GM19463 (cell line): Measurements from ENCODE around the gene SLC25A21.
"Not testable (repeated sequence)": the region's sequence is repeated elsewhere in the genome, so short reads cannot be mapped to it uniquely, and the experiment has no call there.

Experiments
- ATAC-seq: cut with Tn5 transposase; IDR thresholded peaks from one replicate; pipeline ENCODE4 v1.9.1; 2021; ENCODE audit warnings: mild to moderate bottlenecking, moderate library complexity; ENCODE audit not compliant: unreplicated experiment

SLC25A21 gene

DNA sequence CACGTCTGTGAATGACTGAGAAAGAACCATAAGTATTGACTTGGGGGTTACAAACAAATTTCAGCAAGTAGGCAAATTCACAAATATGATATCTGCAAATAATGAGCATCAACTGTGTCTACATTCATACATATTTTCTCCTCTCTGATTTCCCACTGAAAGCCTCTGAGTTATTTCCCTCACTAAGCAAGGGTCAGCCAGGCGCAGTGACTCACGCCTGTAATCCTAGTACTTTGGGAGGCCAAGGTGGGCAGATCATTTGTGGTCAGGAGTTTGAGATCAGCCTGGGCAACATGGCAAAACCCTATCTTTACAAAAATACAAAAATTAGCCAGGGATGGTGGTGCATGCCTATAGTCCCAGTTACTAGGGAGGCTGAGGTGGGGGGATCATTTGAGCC, 80.8 kb downstream of the SLC25A21 start:
- ATAC-seq, result no peak

DNA sequence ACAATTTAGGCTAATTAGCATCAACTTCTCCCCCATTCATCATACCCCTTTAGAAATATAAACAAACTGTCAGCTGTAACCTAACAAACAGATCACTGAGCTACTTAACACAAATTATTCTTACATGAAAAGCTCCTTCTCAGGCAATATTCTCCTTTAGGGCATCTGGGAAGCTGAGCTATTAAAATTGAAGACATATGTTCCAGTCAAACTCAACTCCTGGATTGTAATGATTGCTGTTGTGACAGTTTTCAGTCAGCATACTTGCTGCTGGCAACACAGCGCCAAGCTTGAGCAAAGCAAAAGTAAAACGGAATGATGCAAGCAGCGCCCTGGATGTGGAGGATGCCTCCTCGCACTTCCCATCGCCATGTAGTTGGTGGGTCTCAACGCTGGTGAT, 82.4 kb downstream of the SLC25A21 start:
- ATAC-seq, result no peak

DNA sequence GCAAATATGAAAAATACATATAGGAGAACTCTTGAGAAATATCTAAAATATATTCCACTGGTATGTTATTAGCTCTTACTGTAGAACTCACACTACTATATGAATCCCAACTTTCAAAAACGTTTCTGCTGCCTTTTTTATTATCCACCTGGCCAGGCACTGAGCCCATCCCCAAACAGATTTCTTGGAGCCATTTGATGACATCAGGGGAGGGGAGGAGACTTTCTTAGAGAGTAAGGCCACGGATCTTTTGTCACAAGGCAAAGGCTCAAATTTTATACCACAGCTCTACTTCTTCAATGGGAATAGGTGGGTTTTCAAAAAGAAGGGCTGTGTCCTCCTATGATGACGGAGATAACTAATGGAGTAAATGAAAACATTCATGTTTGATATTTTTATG, 83.0 kb downstream of the SLC25A21 start:
- no peak for ATAC-seq

- ATAC-seq, result no peak
Observed at GRCh38 chr14:37088356-37089215, 83.8 kb downstream of the SLC25A21 start.

- ATAC-seq, result no peak
Observed at GRCh38 chr14:37087520-37087919, 84.9 kb downstream of the SLC25A21 start.

GRCh38 chr14:37083599-37083998, 88.8 kb downstream of the SLC25A21 start:
- no peak for ATAC-seq

- ATAC-seq, result no peak
Observed at GRCh38 chr14:37082449-37082848, 90.0 kb downstream of the SLC25A21 start.

- ATAC-seq, result no peak
Observed at GRCh38 chr14:37081856-37082255, 90.5 kb downstream of the SLC25A21 start.

DNA sequence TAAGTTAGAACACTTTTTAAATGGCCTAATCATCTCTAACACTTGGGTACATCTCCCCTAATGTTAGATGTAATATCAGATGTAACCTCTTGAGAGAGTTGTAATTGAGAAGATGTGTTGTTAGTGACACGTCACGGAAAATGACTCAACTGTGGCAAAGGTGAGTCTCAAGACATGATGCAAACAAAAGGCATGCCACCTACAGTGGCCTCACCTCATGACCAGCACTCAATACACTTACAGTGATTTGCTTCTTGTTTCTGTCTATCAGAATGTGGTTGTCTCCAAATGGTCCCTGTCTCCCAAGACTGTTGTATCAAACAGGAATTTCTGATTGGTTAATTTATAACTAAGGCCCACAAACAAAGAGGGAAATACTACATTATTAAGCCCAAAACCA, 91.2 kb downstream of the SLC25A21 start:
- no peak for ATAC-seq

GRCh38 chr14:37078131-37078530, 94.3 kb downstream of the SLC25A21 start:
- ATAC-seq, result no peak

GRCh38 chr14:37074320-37074719, 98.1 kb downstream of the SLC25A21 start:
- not testable (repeated sequence) for ATAC-seq

GRCh38 chr14:37063467-37064240, 108.8 kb downstream of the SLC25A21 start:
- no peak for ATAC-seq

GRCh38 chr14:37062191-37062803, 110.1 kb downstream of the SLC25A21 start:
- ATAC-seq, result no peak

DNA sequence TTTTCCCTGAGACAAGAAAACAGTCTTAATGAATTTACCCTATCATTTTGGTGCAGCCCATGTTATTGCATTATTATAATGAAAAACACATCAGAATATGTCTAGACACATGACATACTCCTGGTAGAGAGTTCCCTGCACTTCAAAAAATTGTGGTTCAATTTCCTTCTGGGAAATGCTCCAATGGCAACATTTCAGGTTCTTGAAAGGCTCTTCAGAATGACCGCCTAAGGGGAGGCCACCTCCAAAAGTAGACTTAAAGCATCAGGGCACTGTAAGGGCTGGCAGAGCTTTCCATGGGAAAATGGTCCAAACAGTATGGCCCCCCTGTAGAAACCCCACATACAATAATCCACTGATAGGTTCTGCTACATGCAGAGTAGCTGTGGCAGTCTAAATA, 110.7 kb downstream of the SLC25A21 start:
- ATAC-seq, result no peak

DNA sequence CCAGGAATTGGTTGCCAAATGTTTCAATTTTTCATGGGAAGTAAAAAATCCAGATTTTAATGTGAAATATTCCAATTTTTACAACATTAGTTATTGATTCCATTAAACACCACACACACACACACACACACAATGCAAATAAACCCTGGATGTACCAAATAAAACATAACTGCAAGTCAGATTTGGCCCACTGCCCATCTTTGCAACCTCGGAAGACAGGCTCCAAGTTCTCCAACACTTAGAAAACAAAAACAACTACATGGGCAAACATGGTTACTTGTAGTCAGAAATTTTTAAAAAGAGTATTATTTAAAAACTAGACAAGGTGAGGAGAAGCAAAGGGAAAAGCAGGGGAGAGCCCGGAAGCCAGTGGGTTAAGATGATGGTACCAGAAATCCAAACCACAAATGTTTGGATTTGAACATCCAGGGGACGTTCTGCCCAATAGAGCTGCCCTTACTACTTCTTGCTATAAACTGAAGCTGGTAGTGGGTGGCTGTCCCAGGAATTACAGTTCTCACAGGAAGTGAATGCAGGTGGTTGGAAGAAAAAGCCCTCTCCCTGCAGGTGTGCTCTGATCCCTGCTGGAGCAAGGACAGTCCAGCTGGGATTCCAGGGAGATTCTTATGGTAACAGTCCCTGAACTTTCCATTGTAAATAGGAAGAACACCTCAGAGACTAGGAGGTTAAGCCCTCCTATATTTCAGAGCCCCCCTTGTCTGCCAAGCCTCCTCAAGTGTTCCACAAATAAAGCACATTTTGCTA, 111.7 kb downstream of the SLC25A21 start:
- ATAC-seq, result no peak

DNA sequence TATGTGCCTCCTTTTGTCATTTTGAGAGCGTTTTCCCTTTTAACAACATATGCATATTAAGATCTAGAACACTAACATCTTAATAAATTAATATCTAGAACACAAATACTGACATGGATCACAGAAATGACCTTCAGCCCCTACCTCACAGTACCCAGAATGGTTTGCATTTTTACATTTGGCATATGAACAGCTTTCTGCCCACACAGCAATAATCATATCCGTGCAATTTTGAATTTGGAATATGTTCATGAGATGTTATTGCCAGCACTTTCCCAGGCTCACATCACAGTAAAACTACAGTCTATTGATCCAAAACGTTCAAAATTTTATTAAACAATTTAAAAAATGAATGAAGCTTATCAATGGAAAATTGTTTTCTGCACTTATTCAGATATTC, 114.6 kb downstream of the SLC25A21 start:
- no peak for ATAC-seq

DNA sequence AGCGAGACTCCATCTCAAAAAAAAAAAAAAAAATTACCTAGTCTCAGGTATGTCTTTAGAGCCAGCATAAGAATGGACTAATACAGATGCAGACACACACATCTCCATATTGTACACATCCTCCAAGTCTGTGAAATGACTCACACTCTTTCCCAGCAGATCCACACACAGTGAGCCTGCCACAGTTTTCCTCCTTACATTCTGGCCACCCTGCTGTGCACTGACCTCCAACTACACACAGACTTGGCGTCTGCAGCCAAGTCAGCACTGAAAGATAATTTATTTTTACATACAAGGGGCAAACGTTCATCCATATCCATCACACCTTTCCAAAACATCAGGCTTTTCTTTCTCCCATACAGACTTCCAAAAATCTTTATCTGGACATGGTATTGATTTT, 115.9 kb downstream of the SLC25A21 start:
- no peak for ATAC-seq

GRCh38 chr14:37054869-37055268, 117.5 kb downstream of the SLC25A21 start:
- ATAC-seq, result no peak

- no peak for ATAC-seq
Observed at GRCh38 chr14:37054144-37054543, 118.3 kb downstream of the SLC25A21 start.

- ATAC-seq, result no peak
Observed at GRCh38 chr14:37051680-37052079, 120.7 kb downstream of the SLC25A21 start.

DNA sequence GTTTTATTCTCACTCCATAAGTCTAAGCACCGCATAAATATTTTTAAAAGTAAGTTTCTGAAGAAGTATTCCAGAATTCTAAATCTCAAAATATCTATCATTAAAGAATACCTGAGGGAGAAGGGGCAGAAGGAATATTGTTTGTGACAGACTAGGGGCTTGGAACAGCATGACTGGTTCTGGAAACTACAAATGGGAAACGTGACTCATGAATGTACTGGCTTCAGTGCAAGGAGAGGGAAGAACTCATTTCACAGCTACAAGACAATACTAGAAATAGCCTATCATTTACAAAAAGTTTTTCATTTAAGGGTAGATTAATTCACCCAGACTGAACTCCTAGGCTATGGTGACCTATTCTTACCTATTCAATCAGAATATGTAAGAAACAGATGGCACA, 121.3 kb downstream of the SLC25A21 start:
- ATAC-seq, result no peak
